Gastrocnemius medialis (tissue), 4 donors: Measurements from ENCODE around the gene CDKN2B-AS1. TPM values are rescaled to one million over a fixed set of nuclear protein-coding genes. Genes with fewer than 3 reads are reported as not detected.

Experiments used
- ATAC-seq, 2 donors: fragments of 150-250 bp; one replicate each; pipeline ENCODE4 v1.9.1; 2016
- DNase-seq, 2 donors: peaks; one replicate each; pipeline ENCODE4 v3.0.0-alpha.2; 2019
- H3K27ac ChIP-seq, 4 donors: fragments of 200-600 bp; sonication (generic); 1 replicate in 1 of 4; 2 replicates in 3 of 4; pipeline ENCODE4 v1.5.1; 2016 to 2018; ENCODE audit warnings: mild to moderate bottlenecking in 2 of 4, moderate library complexity in 1 of 4
- H3K27me3 ChIP-seq, 3 donors: fragments of 200-600 bp; sonication (generic) in 2 of 3; 1 replicate in 1 of 3; 2 replicates in 2 of 3; pipeline versions ENCODE4 v1.5.1 to v1.6.0; 2016 to 2019; ENCODE audit warnings: mild to moderate bottlenecking in 1 of 3, moderate library complexity in 1 of 3
- H3K36me3 ChIP-seq, 2 donors: fragments of 200-600 bp; sonication (generic) in 1 of 2; one replicate each; pipeline ENCODE4 v1.5.1; 2017 to 2018
- H3K4me1 ChIP-seq, 2 donors: fragments of 200-600 bp; sonication (generic) in 1 of 2; one replicate each; pipeline ENCODE4 v1.5.1; 2016 to 2017; ENCODE audit warnings: mild to moderate bottlenecking in 2 of 2
- H3K4me3 ChIP-seq, 4 donors: fragments of 200-600 bp; sonication (generic) in 3 of 4; 1 replicate in 1 of 4; 2 replicates in 3 of 4; pipeline ENCODE4 v1.5.1; 2016 to 2019; ENCODE audit warnings: mild to moderate bottlenecking in 2 of 4
- H3K9me3 ChIP-seq, 3 donors: fragments of 200-600 bp; sonication (generic) in 2 of 3; 1 replicate in 1 of 3; 2 replicates in 2 of 3; pipeline ENCODE4 v1.5.1; 2016 to 2019
- POLR2A ChIP-seq, 2 donors: fragments of 450-650 bp; IDR thresholded peaks; one replicate each; pipeline ENCODE4 v1.6.1; 2017; ENCODE audit warnings: antibody characterized with exemption in 2 of 2, mild to moderate bottlenecking in 2 of 2, moderate library complexity in 2 of 2
- in situ Hi-C, 4 donors: fragments of 200-750 bp; cut with MboI; loops; one replicate each; pipeline versions ENCODE4 v1.15.0 to v1.8.0; 2017; ENCODE audit warnings: low sequenced_read_pairs in 4 of 4
- intact Hi-C: fragments of 100-400 bp; cut with DNase I; formaldehyde crosslinking; loops from one replicate; pipeline ENCODE4 v1.15.1; 2023; ENCODE audit warnings: low total_unique reads
- total RNA-seq, 4 donors: library from RNA; depleted of rRNA; stranded (reverse); fragments of >200 nt; gene quantifications; one replicate each; pipeline versions ENCODE4 v1.1.0 to v1.2.3, GENCODE V29; 2016
- TF ChIP-seq, protein P1 (sequence below), 5 experiments: fragments of 450-650 bp in 3 of 5; fragments of 200-600 bp in 2 of 5; sonication (generic) in 2 of 5; IDR thresholded peaks in 4 of 5; conservative IDR thresholded peaks in 1 of 5; 1 replicate in 4 of 5; 2 replicates in 1 of 5; pipeline ENCODE4 v1.5.1; 2016 to 2019; ENCODE audit warnings: antibody characterized with exemption in 5 of 5, mild to moderate bottlenecking in 3 of 5, moderate library complexity in 3 of 5

Gene CDKN2B-AS1
- total RNA-seq, 4 donors from 2014 or later: 0.46 TPM; not detected in 3

DNA sequence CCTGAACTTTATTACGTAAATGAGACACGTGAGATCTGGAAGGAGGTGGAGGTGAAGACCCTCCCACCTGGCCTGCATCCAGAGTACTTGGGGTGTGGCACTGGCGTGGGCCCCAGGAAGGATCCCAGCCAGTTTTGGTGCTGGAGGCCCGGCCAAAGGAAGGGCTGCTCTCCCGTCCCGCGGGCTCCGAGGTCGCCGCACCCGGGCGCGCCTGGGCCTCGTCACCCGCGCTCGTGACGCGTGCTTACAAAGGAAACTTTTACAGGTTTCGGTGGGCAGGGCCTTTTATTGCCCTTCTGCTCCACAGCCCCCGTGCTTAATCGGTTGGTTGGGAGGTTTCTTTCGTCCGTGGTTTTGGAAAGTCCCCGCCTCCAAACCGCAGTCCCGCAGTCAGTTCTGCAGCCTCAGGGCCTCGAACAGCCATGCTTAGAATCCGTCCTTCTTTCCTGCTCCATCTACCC, 29.6 kb upstream of the CDKN2B-AS1 start:
- DNase-seq (no peak), ATAC-seq (no peak)
- intact Hi-C loops: no loop called here
- no peak overlapping the region for H3K27ac ChIP-seq
- H3K4me3 ChIP-seq: peak overlapping the region; percentile 18 to 44 (median 38)
- no peaks in the 10 kb centered on the region for H3K36me3 ChIP-seq
- H3K4me1 ChIP-seq: peaks cover 11 to 14% of the 10 kb centered on the region in 2 donors
- in situ Hi-C loops: no loop called here
- H3K27me3 ChIP-seq: peaks cover 68 to 75% (median 68%) of the 10 kb centered on the region in 3 donors
- H3K9me3 ChIP-seq: no peaks in the 10 kb centered on the region
- TF ChIP-seq POLR2A (IDR thresholded peaks at IDR 0.05): no peak
- TF ChIP-seq, protein P1, sequence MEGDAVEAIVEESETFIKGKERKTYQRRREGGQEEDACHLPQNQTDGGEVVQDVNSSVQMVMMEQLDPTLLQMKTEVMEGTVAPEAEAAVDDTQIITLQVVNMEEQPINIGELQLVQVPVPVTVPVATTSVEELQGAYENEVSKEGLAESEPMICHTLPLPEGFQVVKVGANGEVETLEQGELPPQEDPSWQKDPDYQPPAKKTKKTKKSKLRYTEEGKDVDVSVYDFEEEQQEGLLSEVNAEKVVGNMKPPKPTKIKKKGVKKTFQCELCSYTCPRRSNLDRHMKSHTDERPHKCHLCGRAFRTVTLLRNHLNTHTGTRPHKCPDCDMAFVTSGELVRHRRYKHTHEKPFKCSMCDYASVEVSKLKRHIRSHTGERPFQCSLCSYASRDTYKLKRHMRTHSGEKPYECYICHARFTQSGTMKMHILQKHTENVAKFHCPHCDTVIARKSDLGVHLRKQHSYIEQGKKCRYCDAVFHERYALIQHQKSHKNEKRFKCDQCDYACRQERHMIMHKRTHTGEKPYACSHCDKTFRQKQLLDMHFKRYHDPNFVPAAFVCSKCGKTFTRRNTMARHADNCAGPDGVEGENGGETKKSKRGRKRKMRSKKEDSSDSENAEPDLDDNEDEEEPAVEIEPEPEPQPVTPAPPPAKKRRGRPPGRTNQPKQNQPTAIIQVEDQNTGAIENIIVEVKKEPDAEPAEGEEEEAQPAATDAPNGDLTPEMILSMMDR (IDR thresholded peaks at IDR 0.05 in 4 of 5, conservative IDR thresholded peaks at IDR 0.05 in 1 of 5): no peak

DNA sequence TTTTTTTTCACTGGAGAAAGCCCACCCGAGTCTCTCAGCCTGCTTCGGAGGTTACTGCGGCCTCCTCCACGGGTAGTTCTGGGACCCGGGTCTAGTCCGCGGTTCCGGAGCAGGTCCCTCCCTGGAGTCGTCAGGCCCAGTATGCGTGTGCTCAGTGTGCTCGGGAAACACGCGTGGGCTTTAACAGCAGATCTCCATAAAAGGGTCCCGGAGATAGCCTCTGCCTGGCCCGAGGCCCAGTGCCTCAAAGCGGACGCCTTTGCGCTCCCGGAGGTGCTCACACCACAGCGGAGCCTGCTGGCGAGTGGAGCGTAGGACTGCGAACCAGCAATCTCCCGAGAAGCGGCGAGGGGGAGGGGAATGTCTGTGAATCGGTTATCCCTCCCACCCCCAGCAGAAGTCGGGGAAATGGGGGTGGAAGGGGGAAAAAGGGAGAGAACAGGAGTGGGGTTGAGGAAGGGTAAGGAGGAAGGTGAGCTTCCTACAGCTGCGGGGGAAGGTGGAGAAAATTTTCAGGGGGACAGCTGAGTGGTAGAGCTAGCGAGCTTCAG, 29.1 kb upstream of the CDKN2B-AS1 start:
- intact Hi-C loops (no loop called here), in situ Hi-C loops (no loop called here)
- H3K9me3 ChIP-seq: no peaks in the 10 kb centered on the region
- TF ChIP-seq, protein P1 (IDR thresholded peaks at IDR 0.05 in 4 of 5, conservative IDR thresholded peaks at IDR 0.05 in 1 of 5): peak in 1 of 5 experiments; percentile 17
- TF ChIP-seq POLR2A (IDR thresholded peaks at IDR 0.05): no peak
- H3K4me1 ChIP-seq: peaks cover 11 to 14% of the 10 kb centered on the region in 2 donors
- H3K4me3 ChIP-seq: peak overlapping the region; percentile 18 to 44 (median 38)
- no peaks in the 10 kb centered on the region for H3K36me3 ChIP-seq
- no peak overlapping the region for H3K27ac ChIP-seq
- DNase-seq: peak in 1 of 2 donors; percentile 23
- peak in 1 of 2 donors; percentile 41 for ATAC-seq
- H3K27me3 ChIP-seq: peaks cover 73 to 81% (median 74%) of the 10 kb centered on the region in 3 donors

DNA sequence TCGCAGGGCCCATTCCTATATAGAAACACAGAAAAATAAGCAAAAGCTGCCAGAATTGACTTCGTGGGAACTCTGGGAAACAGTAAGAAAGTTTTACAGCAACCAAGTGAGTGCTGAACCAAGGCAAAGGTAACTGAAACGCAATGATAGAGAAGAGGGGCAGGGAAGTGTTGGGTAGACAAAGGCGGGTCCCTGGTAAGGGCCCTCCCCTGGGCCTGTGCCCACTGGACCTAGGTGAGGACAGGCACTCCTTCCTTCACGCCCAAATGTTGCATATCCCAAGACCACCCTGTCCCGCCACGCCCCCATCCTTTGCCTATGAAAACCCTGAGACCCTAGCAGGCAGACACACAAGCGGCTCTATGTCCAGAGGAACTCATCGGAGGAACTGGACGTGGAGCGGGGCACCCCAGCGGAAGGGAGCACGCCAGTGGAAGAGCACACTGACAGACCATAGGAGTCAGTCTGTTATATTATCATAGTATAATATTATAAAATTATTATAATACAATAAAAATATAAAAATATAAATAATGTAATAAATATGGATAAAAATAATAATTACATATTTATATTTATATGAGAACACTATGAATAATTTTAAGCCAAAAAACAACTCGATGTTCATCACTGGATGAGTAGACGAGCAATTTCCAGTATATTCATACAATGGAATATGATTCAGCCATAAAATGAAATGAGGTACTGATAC, 28.3 kb upstream of the CDKN2B-AS1 start:
- H3K36me3 ChIP-seq: no peaks in the 10 kb centered on the region
- H3K9me3 ChIP-seq: no peaks in the 10 kb centered on the region
- ATAC-seq (no peak), DNase-seq (no peak)
- intact Hi-C loops: no loop called here
- TF ChIP-seq, protein P1 (IDR thresholded peaks at IDR 0.05 in 4 of 5, conservative IDR thresholded peaks at IDR 0.05 in 1 of 5): no peak
- no peak overlapping the region for H3K27ac ChIP-seq
- in situ Hi-C loops: no loop called here
- peaks cover 81 to 89% (median 82%) of the 10 kb centered on the region in 3 donors for H3K27me3 ChIP-seq
- H3K4me3 ChIP-seq: no peak overlapping the region
- H3K4me1 ChIP-seq: peaks cover 11 to 14% of the 10 kb centered on the region in 2 donors

DNA sequence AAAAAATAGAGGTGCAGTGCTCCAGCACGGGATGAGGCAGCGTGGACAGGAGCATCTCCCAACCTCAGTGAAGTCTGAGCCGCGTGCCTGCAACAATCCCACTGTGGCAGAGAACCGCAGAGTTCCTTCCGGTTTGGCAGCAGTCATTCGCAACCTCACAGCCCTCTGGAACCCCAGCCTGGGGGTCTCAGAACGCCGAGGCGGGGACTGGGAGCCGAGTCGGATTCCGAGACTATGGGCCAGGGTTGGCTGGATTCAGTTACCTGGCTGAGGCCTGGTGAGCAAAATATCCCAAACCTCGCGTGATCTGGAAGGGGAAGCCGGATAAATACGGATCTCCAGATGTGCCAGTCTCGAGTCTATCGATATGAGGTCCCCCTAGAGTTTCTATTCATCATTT, 27.4 kb upstream of the CDKN2B-AS1 start:
- intact Hi-C loops: no loop called here
- TF ChIP-seq, protein P1 (IDR thresholded peaks at IDR 0.05 in 4 of 5, conservative IDR thresholded peaks at IDR 0.05 in 1 of 5): no peak
- no peak for TF ChIP-seq POLR2A (IDR thresholded peaks at IDR 0.05)

More for the DNA sequence above, 27.4 kb upstream of the CDKN2B-AS1 start:
- H3K4me1 ChIP-seq: peaks cover 11 to 14% of the 10 kb centered on the region in 2 donors
- H3K36me3 ChIP-seq: no peaks in the 10 kb centered on the region
- ATAC-seq (no peak), DNase-seq (no peak)
- H3K27me3 ChIP-seq: peaks cover 90 to 94% (median 90%) of the 10 kb centered on the region in 3 donors
- no peaks in the 10 kb centered on the region for H3K9me3 ChIP-seq
- in situ Hi-C loops: no loop called here
- H3K4me3 ChIP-seq: no peak overlapping the region
- no peak overlapping the region for H3K27ac ChIP-seq
